ENCODE measurements around the gene C3. TPM values are rescaled to one million over a fixed set of nuclear protein-coding genes. Genes with fewer than 3 reads are reported as not detected.

Gene C3
- total RNA-seq, 1 donor from 2014 or later = 1.6 TPM

GRCh38 chr19:6732803-6733337, 12.4 kb upstream of the C3 start:
- H3K9me3 Mint-ChIP-seq (ENCODE audit: low read depth) = no peaks in the 10 kb centered on the region
- no peak for TF ChIP-seq CTCF (IDR thresholded peaks at IDR 0.05; ENCODE audit: unreplicated experiment)
- peaks cover 18% of the 10 kb centered on the region for H3K4me1 Mint-ChIP-seq (ENCODE audit: low read depth)
- no peak overlapping the region for H3K27ac Mint-ChIP-seq
- peaks cover 10% of the 10 kb centered on the region for H3K36me3 Mint-ChIP-seq (ENCODE audit: insufficient read depth)
- H3K27me3 Mint-ChIP-seq = no peaks in the 10 kb centered on the region
- H3K4me3 Mint-ChIP-seq (ENCODE audit: low read depth) = no peak overlapping the region
- no peak for DNase-seq (ENCODE audit: low spot score, unreplicated experiment)

GRCh38 chr19:6731822-6732221, 11.4 kb upstream of the C3 start:
- no peaks in the 10 kb centered on the region for H3K9me3 Mint-ChIP-seq (ENCODE audit: low read depth)
- peaks cover 10% of the 10 kb centered on the region for H3K36me3 Mint-ChIP-seq (ENCODE audit: insufficient read depth)
- H3K27me3 Mint-ChIP-seq = no peaks in the 10 kb centered on the region
- H3K4me3 Mint-ChIP-seq (ENCODE audit: low read depth) = no peak overlapping the region
- no peak for DNase-seq (ENCODE audit: low spot score, unreplicated experiment)
- peaks cover 16% of the 10 kb centered on the region for H3K4me1 Mint-ChIP-seq (ENCODE audit: low read depth)
- no peak for TF ChIP-seq CTCF (IDR thresholded peaks at IDR 0.05; ENCODE audit: unreplicated experiment)
- H3K27ac Mint-ChIP-seq = no peak overlapping the region

GRCh38 chr19:6730941-6731670, 10.7 kb upstream of the C3 start:
- H3K4me3 Mint-ChIP-seq (ENCODE audit: low read depth) = no peak overlapping the region
- H3K9me3 Mint-ChIP-seq (ENCODE audit: low read depth) = no peaks in the 10 kb centered on the region
- no peak for DNase-seq (ENCODE audit: low spot score, unreplicated experiment)
- H3K27ac Mint-ChIP-seq = no peak overlapping the region
- TF ChIP-seq CTCF (IDR thresholded peaks at IDR 0.05; ENCODE audit: unreplicated experiment) = no peak
- peaks cover 10% of the 10 kb centered on the region for H3K36me3 Mint-ChIP-seq (ENCODE audit: insufficient read depth)
- H3K27me3 Mint-ChIP-seq = no peaks in the 10 kb centered on the region
- peaks cover 12% of the 10 kb centered on the region for H3K4me1 Mint-ChIP-seq (ENCODE audit: low read depth)

GRCh38 chr19:6730153-6730804, 9.8 kb upstream of the C3 start:
- peaks cover 13% of the 10 kb centered on the region for H3K4me1 Mint-ChIP-seq (ENCODE audit: low read depth)
- no peak for DNase-seq (ENCODE audit: low spot score, unreplicated experiment)
- H3K27ac Mint-ChIP-seq = no peak overlapping the region
- H3K9me3 Mint-ChIP-seq (ENCODE audit: low read depth) = no peaks in the 10 kb centered on the region
- H3K4me3 Mint-ChIP-seq (ENCODE audit: low read depth) = no peak overlapping the region
- peaks cover 10% of the 10 kb centered on the region for H3K36me3 Mint-ChIP-seq (ENCODE audit: insufficient read depth)
- no peak for TF ChIP-seq CTCF (IDR thresholded peaks at IDR 0.05; ENCODE audit: unreplicated experiment)
- no peaks in the 10 kb centered on the region for H3K27me3 Mint-ChIP-seq

- Mint-ChIP-seq H3K27ac (peak overlapping the region; percentile 84), H3K36me3 (ENCODE audit: insufficient read depth) (peaks cover 10% of the 10 kb centered on the region), H3K4me3 (ENCODE audit: low read depth) (no peak overlapping the region)
Observed at GRCh38 chr19:6729573-6730152, 9.2 kb upstream of the C3 start.

More at GRCh38 chr19:6729573-6730152, 9.2 kb upstream of the C3 start:
- Mint-ChIP-seq H3K27me3 (no peaks in the 10 kb centered on the region), H3K4me1 (ENCODE audit: low read depth) (peaks cover 18% of the 10 kb centered on the region), H3K9me3 (ENCODE audit: low read depth) (no peaks in the 10 kb centered on the region)
- no peak for DNase-seq (ENCODE audit: low spot score, unreplicated experiment)
- no peak for TF ChIP-seq CTCF (IDR thresholded peaks at IDR 0.05; ENCODE audit: unreplicated experiment)

Measured in progenitor cell of endocrine pancreas (in vitro differentiated cells).